SHP77 (cell line): ENCODE measurements around the gene SFTPA2.
"Not testable (repeated sequence)": the region's sequence is repeated elsewhere in the genome, so short reads cannot be mapped to it uniquely, and the experiment has no call there.

Experiments used
- DNase-seq, 2 experiments: peaks; one replicate each; lab custom pipeline; 2025; lab: John Stamatoyannopoulos, UW

SFTPA2 gene

GRCh38 chr10:79556961-79557360, 3.2 kb downstream of the SFTPA2 start:
- not testable (repeated sequence) for DNase-seq

- no peak for DNase-seq
These were observed 4.6 kb downstream of the SFTPA2 start for GRCh38 chr10:79555354-79556309.

GRCh38 chr10:79552143-79552542, 8.1 kb downstream of the SFTPA2 start:
- no peak for DNase-seq

- no peak for DNase-seq
These were observed 12.2 kb downstream of the SFTPA2 start for GRCh38 chr10:79547973-79548372.

GRCh38 chr10:79547128-79547527, 13.1 kb downstream of the SFTPA2 start:
- not testable (repeated sequence) for DNase-seq

GRCh38 chr10:79544926-79545659, 15.1 kb downstream of the SFTPA2 start:
- not testable (repeated sequence) for DNase-seq

GRCh38 chr10:79544408-79544807, 15.8 kb downstream of the SFTPA2 start:
- not testable (repeated sequence) for DNase-seq

- DNase-seq: no peak
These were observed 17.6 kb downstream of the SFTPA2 start for GRCh38 chr10:79542626-79543025.

GRCh38 chr10:79540930-79541329, 19.3 kb downstream of the SFTPA2 start:
- not testable (repeated sequence) for DNase-seq

GRCh38 chr10:79538311-79538710, 21.9 kb downstream of the SFTPA2 start:
- DNase-seq: not testable (repeated sequence)

- DNase-seq: not testable (repeated sequence)
These were observed 26.4 kb downstream of the SFTPA2 start for GRCh38 chr10:79533903-79534175.

- not testable (repeated sequence) for DNase-seq
These were observed 26.9 kb downstream of the SFTPA2 start for GRCh38 chr10:79533142-79533902.

- DNase-seq: not testable (repeated sequence)
These were observed 31.9 kb downstream of the SFTPA2 start for GRCh38 chr10:79528261-79528660.

GRCh38 chr10:79525049-79525710, 35.0 kb downstream of the SFTPA2 start:
- not testable (repeated sequence) for DNase-seq

GRCh38 chr10:79523157-79523853, 36.9 kb downstream of the SFTPA2 start:
- DNase-seq: not testable (repeated sequence)

GRCh38 chr10:79522464-79522863, 37.7 kb downstream of the SFTPA2 start:
- DNase-seq: not testable (repeated sequence)

- not testable (repeated sequence) for DNase-seq
These were observed 38.5 kb downstream of the SFTPA2 start for GRCh38 chr10:79521751-79522150.

- not testable (repeated sequence) for DNase-seq
These were observed 42.6 kb downstream of the SFTPA2 start for GRCh38 chr10:79517567-79517966.

- DNase-seq: not testable (repeated sequence)
These were observed 43.5 kb downstream of the SFTPA2 start for GRCh38 chr10:79516532-79517205.

GRCh38 chr10:79511891-79512583, 48.2 kb downstream of the SFTPA2 start, which contains the start of gene EIF5AL1:
TSS of gene EIF5AL1 (plus strand) at chr10:79512533. CDS start at chr10:79512650, 117 bp downstream.
- not testable (repeated sequence) for DNase-seq
